ENCODE measurements around the gene UBE2QL1.

- TF ChIP-seq, protein P1, sequence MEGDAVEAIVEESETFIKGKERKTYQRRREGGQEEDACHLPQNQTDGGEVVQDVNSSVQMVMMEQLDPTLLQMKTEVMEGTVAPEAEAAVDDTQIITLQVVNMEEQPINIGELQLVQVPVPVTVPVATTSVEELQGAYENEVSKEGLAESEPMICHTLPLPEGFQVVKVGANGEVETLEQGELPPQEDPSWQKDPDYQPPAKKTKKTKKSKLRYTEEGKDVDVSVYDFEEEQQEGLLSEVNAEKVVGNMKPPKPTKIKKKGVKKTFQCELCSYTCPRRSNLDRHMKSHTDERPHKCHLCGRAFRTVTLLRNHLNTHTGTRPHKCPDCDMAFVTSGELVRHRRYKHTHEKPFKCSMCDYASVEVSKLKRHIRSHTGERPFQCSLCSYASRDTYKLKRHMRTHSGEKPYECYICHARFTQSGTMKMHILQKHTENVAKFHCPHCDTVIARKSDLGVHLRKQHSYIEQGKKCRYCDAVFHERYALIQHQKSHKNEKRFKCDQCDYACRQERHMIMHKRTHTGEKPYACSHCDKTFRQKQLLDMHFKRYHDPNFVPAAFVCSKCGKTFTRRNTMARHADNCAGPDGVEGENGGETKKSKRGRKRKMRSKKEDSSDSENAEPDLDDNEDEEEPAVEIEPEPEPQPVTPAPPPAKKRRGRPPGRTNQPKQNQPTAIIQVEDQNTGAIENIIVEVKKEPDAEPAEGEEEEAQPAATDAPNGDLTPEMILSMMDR (IDR thresholded peaks at IDR 0.05), result no peak
- no peak for TF ChIP-seq POLR2A (IDR thresholded peaks at IDR 0.05)
Measured at GRCh38 chr5:6448141-6448491, 543 bp upstream of the UBE2QL1 start.

All from body of pancreas (tissue), 4 donors.